SU-DHL-6 (cell line): ENCODE data around the gene KAT2B.

Source experiments
- CTCF ChIP-seq: fragments of 200-600 bp; sonication (generic); IDR thresholded peaks from one replicate; pipeline ENCODE4 v1.5.1; 2017; ENCODE audit warnings: antibody characterized with exemption, mild to moderate bottlenecking, low read length, moderate library complexity; ENCODE audit not compliant: insufficient read depth, poor library complexity, severe bottlenecking
- EZH2phosphoT487 ChIP-seq: fragments of 200-600 bp; sonication (generic), shearing (Covaris generic); conservative IDR thresholded peaks from 2 replicates; pipeline ENCODE4 v1.6.1; 2018; ENCODE audit warnings: mild to moderate bottlenecking, antibody characterized with exemption, low read length, moderate library complexity, mixed read lengths

- TF ChIP-seq CTCF (no peak), EZH2phosphoT487 (no peak)
Measured at GRCh38 chr3:20055020-20055775, 15.0 kb downstream of the KAT2B start.
